ENCODE data around the gene DDB1.

DDB1 gene

DNA sequence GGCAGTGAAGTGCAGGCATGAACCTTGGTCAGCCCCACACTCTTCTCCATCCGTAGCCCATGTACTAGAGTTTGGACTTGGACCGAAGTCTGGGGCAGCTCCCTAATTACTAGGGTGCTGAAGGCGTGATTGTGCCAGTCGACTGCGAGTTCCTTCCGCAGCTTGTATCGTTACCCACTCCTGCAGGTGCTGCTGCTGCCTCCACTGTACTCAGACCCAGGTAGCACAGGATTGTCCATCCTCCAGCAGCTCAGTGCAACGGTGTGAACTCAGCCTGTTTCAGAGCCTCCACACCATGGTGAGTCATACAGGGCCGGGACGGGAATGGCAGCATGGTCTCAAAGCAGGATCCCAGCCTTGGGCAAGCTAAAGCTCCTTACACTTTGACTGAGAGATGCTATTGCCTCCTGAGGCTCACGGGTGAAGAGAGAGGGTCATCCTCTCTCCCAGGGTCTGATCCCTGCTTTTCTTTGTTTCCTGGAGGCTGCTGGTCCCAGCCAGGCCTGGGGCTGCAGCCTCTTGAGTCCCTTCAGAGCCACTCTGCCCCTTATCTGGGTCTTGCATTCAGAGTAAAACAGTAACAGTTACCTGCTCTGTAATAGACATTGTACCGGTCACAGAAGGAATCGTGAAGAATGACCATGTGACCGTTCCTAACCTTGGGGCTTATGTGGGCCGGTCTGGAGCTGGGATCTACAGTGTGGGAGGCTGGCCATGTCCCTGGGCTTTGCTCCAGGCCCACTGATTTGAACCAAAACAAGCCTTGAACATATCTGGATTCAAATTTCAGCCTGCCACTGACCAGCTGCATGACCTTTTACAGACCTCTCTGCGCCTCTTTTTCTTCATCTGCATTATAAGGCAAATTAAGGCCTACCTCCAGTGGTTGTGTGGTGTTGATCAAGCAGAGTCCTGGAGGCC is 1.8 kb upstream of the DDB1 start:
- DNase-seq, result no peak

DNA sequence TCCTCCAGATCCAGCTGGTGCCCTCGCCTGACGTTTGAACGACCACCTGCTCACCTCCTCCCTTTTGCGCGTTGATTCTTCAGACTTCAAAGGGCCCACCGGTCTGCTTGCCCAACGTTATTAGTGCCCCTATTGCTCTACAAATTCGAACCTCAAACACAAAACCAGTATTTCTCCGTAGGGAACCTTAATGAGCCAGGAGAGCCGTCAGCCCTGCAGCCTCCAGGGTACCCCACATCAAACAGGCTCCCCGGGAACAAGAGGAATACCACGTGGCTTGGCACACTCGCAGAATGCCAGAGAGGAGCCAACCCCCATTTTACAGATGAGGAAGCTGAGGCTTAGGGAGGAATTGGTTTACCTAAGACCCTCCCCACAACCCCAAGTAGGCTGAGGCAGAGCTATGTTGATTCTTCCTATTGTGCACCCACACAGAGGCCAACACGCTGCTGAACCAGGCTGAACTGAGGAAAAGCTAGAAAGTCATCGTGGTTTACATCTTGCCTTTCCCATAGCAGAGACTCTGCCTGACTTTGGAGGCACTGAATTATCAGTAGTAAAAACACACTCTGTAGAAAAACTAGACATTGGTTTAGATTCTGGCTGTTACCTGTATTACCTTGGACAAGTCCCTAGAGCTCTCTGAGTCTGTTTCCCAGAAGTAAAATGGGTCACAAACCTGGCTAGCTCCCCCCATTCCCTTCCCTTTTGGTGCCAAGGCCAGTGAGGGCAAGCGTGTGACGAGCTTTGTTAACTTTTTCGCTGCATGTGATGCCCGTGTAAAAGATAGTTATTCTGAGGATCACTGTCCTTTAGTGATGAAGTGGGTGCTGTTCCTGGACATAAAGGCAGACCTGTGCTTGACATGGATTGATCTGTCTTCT is 887 bp upstream of the DDB1 start:
- no peak for DNase-seq

DNA sequence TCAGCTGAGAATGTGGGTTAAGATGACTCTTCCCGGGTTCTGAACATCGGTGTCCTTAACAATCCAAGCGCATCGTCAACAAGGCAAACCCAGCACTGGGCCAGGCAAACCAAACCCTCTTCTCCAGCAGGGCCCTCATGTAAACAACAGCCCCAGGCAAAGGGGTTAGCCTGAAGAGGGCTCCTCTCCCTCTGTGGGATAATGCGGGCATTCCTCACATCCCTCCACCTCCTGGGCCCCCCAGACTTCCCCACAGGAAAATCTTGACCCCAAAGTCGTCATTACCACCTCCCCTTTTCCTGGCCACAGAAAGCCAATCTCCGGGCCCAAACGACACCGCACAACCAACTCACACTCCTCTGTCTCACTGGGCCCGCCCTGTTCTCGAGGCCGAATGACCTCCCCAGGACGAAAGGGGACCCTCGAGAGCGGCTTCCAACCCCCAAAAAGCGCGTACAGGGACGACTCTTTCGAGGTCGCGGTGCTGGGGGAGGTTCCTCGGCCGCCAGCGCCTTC is 566 bp downstream of the DDB1 start:
- no peak for DNase-seq

- no peak for DNase-seq
These were observed 1.3 kb downstream of the DDB1 start for GRCh38 chr11:61331651-61332050.

DNA sequence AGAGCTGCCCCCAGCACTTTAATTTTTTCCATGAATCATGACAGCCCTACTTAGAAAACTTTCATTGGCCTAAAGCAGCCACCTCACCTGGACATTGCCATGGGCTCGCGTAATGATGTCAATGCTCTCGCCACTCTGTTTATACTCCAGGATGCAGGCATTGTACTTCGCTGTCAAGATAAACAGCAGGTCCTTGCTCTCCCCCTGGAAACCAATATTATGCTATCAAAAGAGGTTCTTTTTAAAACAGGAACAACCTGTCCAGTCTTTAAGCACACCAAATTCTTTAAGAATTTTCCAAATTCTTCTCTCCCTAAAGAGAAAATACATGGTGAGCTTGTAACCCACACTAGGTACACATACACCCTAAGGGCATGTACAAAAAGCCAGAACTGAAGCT is 3.0 kb downstream of the DDB1 start:
- DNase-seq, result no peak

DNA sequence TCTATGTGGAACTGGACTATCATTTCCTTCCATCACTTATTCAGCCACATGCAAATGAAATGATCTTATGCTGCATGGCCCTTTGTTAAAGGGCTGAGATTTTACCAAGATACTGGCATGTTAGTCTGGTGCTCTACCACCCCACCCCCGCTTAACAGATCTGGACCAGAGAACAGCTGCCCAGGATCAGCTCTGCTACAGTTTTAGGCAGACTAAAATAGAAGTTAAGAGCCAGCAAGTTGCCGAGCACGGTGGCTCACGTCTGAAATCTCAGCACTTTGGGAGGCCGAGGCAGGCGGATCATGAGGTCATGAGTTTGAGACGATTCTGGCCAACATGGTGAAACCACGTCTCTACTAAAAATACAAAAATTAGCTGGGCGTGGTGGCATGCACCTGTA is 4.6 kb downstream of the DDB1 start:
- no peak for DNase-seq

DNA sequence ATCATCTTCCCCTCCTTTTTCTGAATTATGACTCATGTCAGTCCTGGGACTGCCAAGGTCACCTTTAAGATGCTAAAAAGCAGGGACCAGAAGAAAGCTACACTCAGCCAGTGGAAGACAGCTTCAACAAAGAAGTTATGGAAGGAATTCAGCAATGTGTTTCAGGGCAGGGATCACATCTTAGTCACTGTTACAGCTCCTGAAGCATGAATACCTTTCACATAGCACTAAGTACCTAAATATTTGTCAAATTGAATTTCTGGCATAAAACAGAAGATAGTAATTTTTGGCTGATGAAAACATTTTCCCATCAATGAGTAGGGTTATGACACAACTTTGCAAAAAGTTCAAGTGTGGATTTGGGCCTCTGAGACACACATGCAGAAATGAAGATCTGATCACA is 5.2 kb downstream of the DDB1 start:
- DNase-seq, result no peak

GRCh38 chr11:61325649-61326414 is 7.1 kb downstream of the DDB1 start:
- DNase-seq, result no peak

DNA sequence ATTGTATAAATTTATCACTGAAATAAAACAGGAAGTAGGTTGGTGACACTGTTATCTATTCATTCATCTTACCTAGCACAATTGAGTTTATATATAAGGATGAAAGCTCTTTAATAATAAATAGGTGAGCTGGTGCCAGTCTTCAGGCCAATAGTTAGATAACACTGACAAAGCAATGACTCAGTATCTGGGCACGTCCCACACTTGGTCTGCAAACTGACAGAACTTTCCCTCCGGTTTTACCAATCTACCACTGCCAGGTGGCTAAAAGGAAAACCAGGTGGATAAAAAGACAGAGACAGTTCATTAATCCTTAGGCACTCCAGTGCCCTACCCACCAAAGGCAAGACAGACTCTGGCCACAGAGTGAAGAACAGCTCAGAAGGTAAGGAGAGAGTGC is 17.6 kb downstream of the DDB1 start:
- no peak for DNase-seq

DNA sequence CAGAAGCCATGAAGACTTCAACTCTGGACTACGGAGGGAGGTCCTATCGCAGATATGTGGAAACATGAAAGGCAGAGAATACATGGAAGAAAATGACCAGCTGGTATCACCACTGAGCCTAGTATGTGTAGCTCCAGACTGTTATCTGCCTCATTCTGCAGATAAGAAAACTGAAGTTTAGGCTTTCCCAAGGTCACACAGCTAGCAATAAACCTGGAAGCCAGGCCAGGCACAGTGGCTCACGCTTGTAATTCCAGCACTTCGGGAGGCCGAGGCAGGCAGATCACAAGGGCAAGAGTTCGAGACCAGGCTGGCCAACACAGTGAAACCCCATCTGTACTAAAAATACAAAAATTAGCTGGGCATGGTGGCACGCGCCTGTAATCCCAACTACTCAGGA is 22.2 kb downstream of the DDB1 start:
- no peak for DNase-seq

DNA sequence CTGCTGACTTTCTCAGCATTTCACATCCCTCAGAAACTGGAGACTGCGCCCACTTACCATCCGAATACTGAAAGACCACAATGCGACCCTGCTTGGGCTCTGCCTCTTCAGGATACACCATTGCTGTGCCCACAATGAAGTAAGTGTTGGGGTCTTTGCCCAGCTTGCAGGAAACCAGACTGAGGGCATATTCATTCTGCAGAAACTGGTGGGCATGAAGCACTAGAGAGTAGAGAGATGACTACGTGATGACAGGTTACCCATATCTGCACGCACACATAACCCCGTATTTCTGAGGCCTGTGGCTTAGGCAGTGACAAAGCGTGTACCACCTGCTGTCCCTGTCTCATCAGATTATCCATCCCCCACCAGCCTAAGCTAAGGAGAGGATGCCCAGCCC is 23.2 kb downstream of the DDB1 start:
- no peak for DNase-seq

GRCh38 chr11:61309141-61309540 is 23.8 kb downstream of the DDB1 start:
- no peak for DNase-seq

DNA sequence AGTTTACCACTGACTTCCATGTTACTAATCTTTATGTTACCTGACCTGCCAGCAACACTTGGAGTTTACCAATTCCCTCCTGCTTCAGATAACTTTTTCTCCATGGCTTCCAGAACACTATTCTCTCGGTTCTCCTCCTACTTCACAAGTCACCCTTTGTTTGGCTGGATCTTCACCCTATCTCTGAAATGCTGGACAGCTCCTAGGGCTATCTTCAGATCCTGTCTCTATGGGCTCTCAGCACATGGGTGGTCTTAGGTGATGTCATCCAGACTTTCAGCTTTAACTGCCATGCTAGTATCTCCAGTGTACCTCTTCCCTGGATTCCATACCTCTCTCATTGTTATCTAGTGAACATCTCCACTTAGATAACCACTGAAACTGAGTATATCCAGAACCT is 25.6 kb downstream of the DDB1 start:
- DNase-seq, result no peak

- DNase-seq, result no peak
These were observed 26.7 kb downstream of the DDB1 start for GRCh38 chr11:61306221-61306620.

- no peak for DNase-seq
These were observed 27.5 kb downstream of the DDB1 start for GRCh38 chr11:61305417-61305816.

GRCh38 chr11:61303725-61304124 is 29.2 kb downstream of the DDB1 start:
- no peak for DNase-seq

DNA sequence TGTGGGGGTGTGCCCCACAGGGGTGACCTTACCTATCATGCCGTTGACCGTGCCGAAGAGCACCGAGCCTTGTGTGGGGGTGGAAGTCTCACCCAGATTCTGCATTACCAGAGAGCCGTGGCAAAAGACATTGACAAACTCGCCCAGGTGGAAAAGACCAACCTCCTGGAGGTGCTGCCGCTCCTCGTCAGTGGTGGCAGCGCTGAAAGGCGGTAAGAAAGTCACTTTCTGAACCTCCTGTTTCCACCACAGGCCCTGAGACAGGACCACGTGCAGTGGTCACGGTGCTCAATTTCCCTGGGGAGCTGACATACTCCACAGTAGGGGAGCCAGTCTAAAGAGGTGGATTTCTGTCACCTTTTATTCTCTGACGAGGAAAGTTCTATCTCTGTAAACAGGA is 30.4 kb downstream of the DDB1 start:
- no peak for DNase-seq

GRCh38 chr11:61298663-61299244 is 34.2 kb downstream of the DDB1 start:
- DNase-seq, result no peak

DNA sequence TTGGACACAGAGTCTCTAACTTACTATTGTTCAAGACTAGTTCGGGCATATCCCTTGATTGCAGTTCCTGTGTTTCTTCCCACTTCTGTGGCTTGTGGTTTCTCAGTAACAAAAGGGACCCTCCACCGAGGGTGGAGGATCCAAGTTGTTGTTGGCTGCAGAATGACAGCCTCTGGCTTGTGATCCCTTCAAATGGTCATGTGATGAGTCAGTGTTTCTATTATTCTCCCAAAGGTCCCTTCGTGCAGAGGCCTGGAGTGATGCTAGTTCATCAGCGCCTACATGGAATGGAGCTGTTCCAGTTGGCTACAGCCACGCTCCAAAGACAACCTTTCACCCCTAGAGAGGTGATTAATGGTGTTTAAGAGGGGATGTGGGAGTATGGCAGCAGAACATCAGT is 35.2 kb downstream of the DDB1 start:
- DNase-seq, result no peak

DNA sequence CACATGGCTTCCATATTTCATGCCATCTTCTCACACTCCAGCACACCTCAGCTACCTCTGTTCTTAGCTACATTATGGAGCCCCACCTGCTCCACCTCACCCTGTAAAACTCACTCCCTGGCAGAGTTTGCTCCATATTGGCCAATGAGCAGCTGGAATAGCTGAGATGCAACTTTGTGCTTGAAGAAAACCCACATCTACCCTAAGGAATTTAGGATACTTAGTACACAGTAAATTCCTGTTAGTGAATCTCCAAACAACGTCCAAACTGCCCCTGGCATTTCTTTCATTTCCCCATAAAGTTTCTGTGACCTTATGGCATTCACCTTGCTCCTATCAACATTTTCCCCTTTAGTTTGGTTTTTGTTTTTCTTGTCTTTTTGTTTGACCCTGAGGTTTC is 35.6 kb downstream of the DDB1 start:
- no peak for DNase-seq

DNA sequence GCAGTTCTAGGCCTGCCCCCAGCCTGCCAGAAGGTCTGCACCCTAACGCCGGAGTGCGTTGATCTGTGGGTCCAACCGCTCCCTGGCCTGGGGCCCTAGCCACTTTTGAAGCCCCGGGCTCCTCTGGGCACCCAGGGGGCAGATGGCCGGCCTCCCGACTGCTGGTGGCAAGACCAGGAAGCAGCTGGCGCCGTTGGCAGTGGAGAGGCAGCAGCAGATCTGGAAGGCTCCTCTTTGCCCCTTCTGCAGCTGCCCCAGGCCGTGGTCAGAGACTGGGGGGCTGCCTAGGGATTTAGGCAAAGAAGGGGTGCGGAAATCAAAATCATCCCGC is 37.3 kb downstream of the DDB1 start:
- no peak for DNase-seq

DNA sequence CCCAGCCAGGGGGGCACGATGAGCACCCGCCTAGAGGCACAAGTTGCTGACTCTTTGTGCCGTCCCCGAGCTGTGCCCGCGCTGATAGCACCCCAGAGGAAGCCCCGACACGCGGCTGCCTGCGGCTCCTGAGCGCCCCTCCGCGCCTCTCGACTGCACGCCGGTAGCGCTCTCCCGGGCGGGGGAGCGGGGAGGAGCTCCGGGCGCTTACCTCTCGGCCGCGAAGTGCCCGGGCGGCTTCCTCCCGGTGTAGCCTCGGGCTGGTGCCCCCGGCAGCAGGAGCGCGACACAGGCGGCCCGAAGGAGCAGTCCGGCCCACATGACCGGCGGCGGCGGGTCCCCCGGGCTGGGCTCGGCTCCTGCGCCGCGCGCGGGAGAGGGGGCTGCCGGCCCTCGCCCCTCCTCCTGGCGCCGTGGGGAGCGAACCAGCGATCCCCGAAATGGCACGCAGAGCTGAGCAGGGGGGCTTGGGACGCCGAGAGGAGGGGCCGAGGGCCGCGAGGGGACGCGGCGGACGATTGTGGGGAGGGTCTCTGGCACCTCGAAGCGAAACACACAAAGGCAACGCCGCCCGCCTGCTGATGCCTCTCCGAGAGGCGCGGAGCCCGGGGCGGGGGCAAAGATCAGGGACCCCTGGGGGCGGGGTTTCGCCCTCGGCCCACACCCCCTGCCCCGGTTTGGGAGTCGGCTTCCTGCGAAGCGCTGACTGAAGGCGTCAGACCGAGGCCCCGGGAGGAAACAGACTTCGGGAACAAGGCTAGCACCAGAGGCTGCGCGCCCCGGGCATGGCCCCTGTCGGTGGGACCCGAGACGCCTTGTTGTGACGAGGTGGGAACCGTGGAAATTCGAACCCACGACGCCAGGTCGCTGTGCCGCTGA is 37.9 kb downstream of the DDB1 start, which contains the start of gene VWCE:
TSS of gene VWCE (minus strand) at position 600 of the 879 bp plus-strand sequence. CDS start at position 321, 279 bp downstream.
- peak; percentile 84 for DNase-seq
